ENCODE data around the gene MKNK1.
A peak's percentile ranks its signal among the peaks of the same experiment; 100 is the strongest.

MKNK1 gene

GRCh38 chr1:46642115-46642680 is 38.1 kb upstream of the MKNK1 start:
- H3K9ac ChIP-seq (ENCODE audit: low read depth, low read length), result no peak overlapping the region
- H3K27me3 ChIP-seq (ENCODE audit: control insufficient read depth, insufficient read depth, low read length), result no peaks in the 10 kb centered on the region
- H3K36me3 ChIP-seq (ENCODE audit: insufficient read depth, low read length), result no peaks in the 10 kb centered on the region
- no peaks in the 10 kb centered on the region for H3K9me3 ChIP-seq (replicated peaks; ENCODE audit: low read length)
- H3K4me1 ChIP-seq (ENCODE audit: control insufficient read depth, insufficient read depth, low read length), result peaks cover 11% of the 10 kb centered on the region
- H3K4me3 ChIP-seq (ENCODE audit: low read length), result no peak overlapping the region
- H3K4me2 ChIP-seq (ENCODE audit: low read length), result no peak overlapping the region

- Histone ChIP-seq H3K9ac (ENCODE audit: low read depth, low read length) (no peak overlapping the region), H3K4me1 (ENCODE audit: control insufficient read depth, insufficient read depth, low read length) (peaks cover 11% of the 10 kb centered on the region), H3K27me3 (ENCODE audit: control insufficient read depth, insufficient read depth, low read length) (no peaks in the 10 kb centered on the region), H3K4me3 (ENCODE audit: low read length) (no peak overlapping the region), H3K4me2 (ENCODE audit: low read length) (no peak overlapping the region), H3K36me3 (ENCODE audit: insufficient read depth, low read length) (peaks cover 12% of the 10 kb centered on the region), H3K9me3 (replicated peaks; ENCODE audit: low read length) (no peaks in the 10 kb centered on the region)
These were observed 35.5 kb upstream of the MKNK1 start for GRCh38 chr1:46639547-46639946.

GRCh38 chr1:46638921-46639320 is 34.9 kb upstream of the MKNK1 start:
- Histone ChIP-seq H3K4me3 (ENCODE audit: low read length) (no peak overlapping the region), H3K9me3 (replicated peaks; ENCODE audit: low read length) (no peaks in the 10 kb centered on the region), H3K9ac (ENCODE audit: low read depth, low read length) (no peak overlapping the region), H3K27me3 (ENCODE audit: control insufficient read depth, insufficient read depth, low read length) (no peaks in the 10 kb centered on the region), H3K4me1 (ENCODE audit: control insufficient read depth, insufficient read depth, low read length) (peaks cover 11% of the 10 kb centered on the region), H3K36me3 (ENCODE audit: insufficient read depth, low read length) (peaks cover 15% of the 10 kb centered on the region), H3K4me2 (ENCODE audit: low read length) (no peak overlapping the region)

GRCh38 chr1:46637444-46638083 is 33.5 kb upstream of the MKNK1 start:
- H3K4me2 ChIP-seq (ENCODE audit: low read length), result no peak overlapping the region
- no peak overlapping the region for H3K4me3 ChIP-seq (ENCODE audit: low read length)
- H3K36me3 ChIP-seq (ENCODE audit: insufficient read depth, low read length), result peaks cover 23% of the 10 kb centered on the region
- H3K4me1 ChIP-seq (ENCODE audit: control insufficient read depth, insufficient read depth, low read length), result no peaks in the 10 kb centered on the region
- no peaks in the 10 kb centered on the region for H3K9me3 ChIP-seq (replicated peaks; ENCODE audit: low read length)
- no peaks in the 10 kb centered on the region for H3K27me3 ChIP-seq (ENCODE audit: control insufficient read depth, insufficient read depth, low read length)
- no peak overlapping the region for H3K9ac ChIP-seq (ENCODE audit: low read depth, low read length)

- H3K4me1 ChIP-seq (ENCODE audit: control insufficient read depth, insufficient read depth, low read length), result no peaks in the 10 kb centered on the region
- H3K9me3 ChIP-seq (replicated peaks; ENCODE audit: low read length), result no peaks in the 10 kb centered on the region
- no peaks in the 10 kb centered on the region for H3K27me3 ChIP-seq (ENCODE audit: control insufficient read depth, insufficient read depth, low read length)
- no peak overlapping the region for H3K4me2 ChIP-seq (ENCODE audit: low read length)
- peaks cover 32% of the 10 kb centered on the region for H3K36me3 ChIP-seq (ENCODE audit: insufficient read depth, low read length)
- no peak overlapping the region for H3K4me3 ChIP-seq (ENCODE audit: low read length)
- H3K9ac ChIP-seq (ENCODE audit: low read depth, low read length), result no peak overlapping the region
These were observed 31.1 kb upstream of the MKNK1 start for GRCh38 chr1:46635205-46635604.

GRCh38 chr1:46630719-46631118 is 26.7 kb upstream of the MKNK1 start:
- Histone ChIP-seq H3K36me3 (ENCODE audit: insufficient read depth, low read length) (peaks cover 30% of the 10 kb centered on the region), H3K9ac (ENCODE audit: low read depth, low read length) (no peak overlapping the region), H3K9me3 (replicated peaks; ENCODE audit: low read length) (no peaks in the 10 kb centered on the region), H3K4me1 (ENCODE audit: control insufficient read depth, insufficient read depth, low read length) (no peaks in the 10 kb centered on the region), H3K4me2 (ENCODE audit: low read length) (no peak overlapping the region), H3K4me3 (ENCODE audit: low read length) (no peak overlapping the region), H3K27me3 (ENCODE audit: control insufficient read depth, insufficient read depth, low read length) (no peaks in the 10 kb centered on the region)

DNA sequence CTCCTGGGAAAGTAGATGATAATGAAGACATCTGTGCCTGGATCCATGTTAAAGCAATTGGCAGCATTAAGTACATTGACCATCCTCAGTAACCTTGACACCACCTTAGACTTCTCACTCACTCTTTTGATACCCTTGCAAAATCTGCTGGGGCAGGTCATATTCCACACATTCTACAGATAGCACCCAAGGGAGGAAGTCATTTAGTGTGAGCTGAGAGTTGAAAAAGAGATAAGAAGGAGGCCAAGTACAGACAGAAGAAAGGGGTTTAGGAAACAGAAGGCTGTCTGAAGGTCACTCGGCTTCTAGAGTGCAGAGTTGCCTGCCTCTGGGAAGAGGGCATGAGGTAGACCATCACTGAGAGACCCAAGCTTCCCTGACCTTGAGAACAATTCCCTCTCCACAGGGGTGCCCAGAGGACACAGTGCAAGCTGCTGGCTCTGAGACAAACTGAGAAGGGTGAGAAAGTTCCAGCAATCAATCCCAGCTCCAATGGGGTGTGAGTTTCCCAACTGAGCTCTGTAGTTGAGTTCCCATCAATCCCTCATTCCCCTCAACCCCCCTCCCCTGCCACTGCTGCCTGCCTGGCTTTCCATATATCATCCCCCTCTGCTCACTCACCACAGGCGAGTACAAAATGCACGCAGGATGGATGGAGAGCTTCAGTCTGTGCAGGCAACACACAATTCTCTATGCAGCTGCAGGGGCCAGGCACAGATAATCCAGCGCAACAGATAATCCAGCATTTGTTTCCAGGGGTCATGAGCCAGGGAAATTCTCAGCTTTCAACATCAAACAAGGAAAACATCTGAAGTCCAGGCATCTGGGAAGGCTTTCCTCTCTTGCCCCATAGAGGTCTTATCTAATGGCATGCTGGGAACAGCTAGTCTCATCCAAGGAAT is 19.9 kb upstream of the MKNK1 start:
- Histone ChIP-seq H3K9ac (ENCODE audit: low read depth, low read length) (no peak overlapping the region), H3K27me3 (ENCODE audit: control insufficient read depth, insufficient read depth, low read length) (no peaks in the 10 kb centered on the region), H3K4me1 (ENCODE audit: control insufficient read depth, insufficient read depth, low read length) (peaks cover 16% of the 10 kb centered on the region), H3K36me3 (ENCODE audit: insufficient read depth, low read length) (no peaks in the 10 kb centered on the region), H3K4me2 (ENCODE audit: low read length) (no peak overlapping the region), H3K9me3 (replicated peaks; ENCODE audit: low read length) (no peaks in the 10 kb centered on the region), H3K4me3 (ENCODE audit: low read length) (no peak overlapping the region)

- peaks cover 18% of the 10 kb centered on the region for H3K4me1 ChIP-seq (ENCODE audit: control insufficient read depth, insufficient read depth, low read length)
- H3K9ac ChIP-seq (ENCODE audit: low read depth, low read length), result no peak overlapping the region
- no peaks in the 10 kb centered on the region for H3K27me3 ChIP-seq (ENCODE audit: control insufficient read depth, insufficient read depth, low read length)
- no peaks in the 10 kb centered on the region for H3K9me3 ChIP-seq (replicated peaks; ENCODE audit: low read length)
- no peaks in the 10 kb centered on the region for H3K36me3 ChIP-seq (ENCODE audit: insufficient read depth, low read length)
- H3K4me3 ChIP-seq (ENCODE audit: low read length), result no peak overlapping the region
- peak overlapping the region; percentile 28 for H3K4me2 ChIP-seq (ENCODE audit: low read length)
These were observed 18.3 kb upstream of the MKNK1 start for GRCh38 chr1:46622344-46622743.

GRCh38 chr1:46621930-46622329 is 17.9 kb upstream of the MKNK1 start:
- Histone ChIP-seq H3K4me3 (ENCODE audit: low read length) (no peak overlapping the region), H3K27me3 (ENCODE audit: control insufficient read depth, insufficient read depth, low read length) (no peaks in the 10 kb centered on the region), H3K9me3 (replicated peaks; ENCODE audit: low read length) (no peaks in the 10 kb centered on the region), H3K4me2 (ENCODE audit: low read length) (peak overlapping the region; percentile 28), H3K9ac (ENCODE audit: low read depth, low read length) (no peak overlapping the region), H3K4me1 (ENCODE audit: control insufficient read depth, insufficient read depth, low read length) (peaks cover 21% of the 10 kb centered on the region), H3K36me3 (ENCODE audit: insufficient read depth, low read length) (no peaks in the 10 kb centered on the region)

DNA sequence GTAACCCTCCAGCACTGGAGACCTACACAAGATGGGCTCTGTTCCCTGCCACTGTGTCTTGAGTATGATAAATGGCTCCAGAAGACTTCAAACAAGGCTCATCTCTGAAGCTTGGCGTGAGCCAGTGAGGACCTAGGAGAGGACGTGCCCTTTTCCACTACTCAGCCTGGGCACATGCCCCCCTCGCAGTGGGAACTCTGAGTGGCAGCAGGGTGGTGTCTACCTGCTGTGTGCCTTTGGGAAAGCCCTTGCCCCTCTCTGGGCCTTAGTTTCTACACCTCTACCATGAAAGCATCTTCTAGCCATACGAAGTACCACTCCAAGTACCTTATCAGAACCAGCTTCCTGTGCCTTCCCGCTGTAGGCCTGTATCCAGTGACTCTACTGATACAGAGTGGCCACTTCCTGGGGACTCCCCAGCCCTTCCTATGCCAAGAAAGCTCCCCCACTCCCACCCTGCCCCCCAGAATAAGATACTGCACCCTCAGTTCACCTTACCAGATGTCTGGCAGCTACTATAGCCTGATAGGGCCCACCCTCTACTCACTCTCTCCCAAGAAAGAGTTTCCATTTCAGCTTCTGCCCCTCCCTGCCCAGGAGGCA is 15.7 kb upstream of the MKNK1 start:
- no peak overlapping the region for H3K9ac ChIP-seq (ENCODE audit: low read depth, low read length)
- no peak overlapping the region for H3K4me3 ChIP-seq (ENCODE audit: low read length)
- H3K27me3 ChIP-seq (ENCODE audit: control insufficient read depth, insufficient read depth, low read length), result no peaks in the 10 kb centered on the region
- H3K4me2 ChIP-seq (ENCODE audit: low read length), result no peak overlapping the region
- H3K9me3 ChIP-seq (replicated peaks; ENCODE audit: low read length), result no peaks in the 10 kb centered on the region
- peaks cover 32% of the 10 kb centered on the region for H3K4me1 ChIP-seq (ENCODE audit: control insufficient read depth, insufficient read depth, low read length)
- no peaks in the 10 kb centered on the region for H3K36me3 ChIP-seq (ENCODE audit: insufficient read depth, low read length)

DNA sequence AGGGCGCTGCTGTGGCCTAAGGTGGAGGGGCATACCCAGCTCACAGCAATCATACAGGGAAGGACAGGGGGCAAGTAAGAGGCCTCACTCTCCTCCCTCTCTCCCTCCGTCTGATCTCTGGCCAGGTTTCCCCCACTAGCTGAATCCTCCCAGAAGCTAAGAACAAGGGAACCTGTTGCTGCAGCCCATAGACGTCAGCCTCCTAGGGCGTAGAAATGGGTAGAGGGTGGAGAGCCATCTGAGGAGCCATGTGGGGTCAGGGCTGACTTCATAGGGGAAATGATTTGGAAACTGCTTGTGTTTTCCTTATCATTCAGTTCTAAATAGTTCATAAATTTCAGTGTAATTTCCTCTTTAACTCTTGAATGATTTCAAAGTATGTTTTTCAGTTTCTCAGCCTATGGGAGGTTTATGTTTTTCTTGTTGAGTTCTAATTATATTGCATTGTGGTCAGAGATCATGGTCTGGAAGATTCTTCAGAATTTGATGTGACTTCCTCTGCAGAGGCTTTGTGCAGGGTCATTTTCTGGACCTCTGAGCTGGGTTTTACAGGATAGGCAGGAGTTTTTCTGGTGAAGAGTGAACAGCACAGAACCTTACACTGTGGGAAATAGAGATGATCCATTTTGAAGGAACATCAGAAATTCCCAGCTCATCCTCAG is 14.8 kb upstream of the MKNK1 start:
- no peaks in the 10 kb centered on the region for H3K27me3 ChIP-seq (ENCODE audit: control insufficient read depth, insufficient read depth, low read length)
- H3K9me3 ChIP-seq (replicated peaks; ENCODE audit: low read length), result no peaks in the 10 kb centered on the region
- peaks cover 39% of the 10 kb centered on the region for H3K4me1 ChIP-seq (ENCODE audit: control insufficient read depth, insufficient read depth, low read length)
- H3K9ac ChIP-seq (ENCODE audit: low read depth, low read length), result no peak overlapping the region
- H3K36me3 ChIP-seq (ENCODE audit: insufficient read depth, low read length), result no peaks in the 10 kb centered on the region
- no peak overlapping the region for H3K4me3 ChIP-seq (ENCODE audit: low read length)
- no peak overlapping the region for H3K4me2 ChIP-seq (ENCODE audit: low read length)
